IPS-18c (cell line): ENCODE measurements around the gene AMPD2.

ENCODE experiments used
- H3K4me3 ChIP-seq: 2 replicates; pipeline ENCODE4 v1.7.0; 2013; ENCODE audit warnings: low read depth, mild to moderate bottlenecking, low read length, moderate library complexity; ENCODE audit not compliant: insufficient read depth
- H3K9me3 ChIP-seq: one replicate; pipeline ENCODE4 v1.6.1; 2013; ENCODE audit warnings: mild to moderate bottlenecking, low read length, moderate library complexity; ENCODE audit not compliant: control insufficient read depth, insufficient read depth

AMPD2 gene

DNA sequence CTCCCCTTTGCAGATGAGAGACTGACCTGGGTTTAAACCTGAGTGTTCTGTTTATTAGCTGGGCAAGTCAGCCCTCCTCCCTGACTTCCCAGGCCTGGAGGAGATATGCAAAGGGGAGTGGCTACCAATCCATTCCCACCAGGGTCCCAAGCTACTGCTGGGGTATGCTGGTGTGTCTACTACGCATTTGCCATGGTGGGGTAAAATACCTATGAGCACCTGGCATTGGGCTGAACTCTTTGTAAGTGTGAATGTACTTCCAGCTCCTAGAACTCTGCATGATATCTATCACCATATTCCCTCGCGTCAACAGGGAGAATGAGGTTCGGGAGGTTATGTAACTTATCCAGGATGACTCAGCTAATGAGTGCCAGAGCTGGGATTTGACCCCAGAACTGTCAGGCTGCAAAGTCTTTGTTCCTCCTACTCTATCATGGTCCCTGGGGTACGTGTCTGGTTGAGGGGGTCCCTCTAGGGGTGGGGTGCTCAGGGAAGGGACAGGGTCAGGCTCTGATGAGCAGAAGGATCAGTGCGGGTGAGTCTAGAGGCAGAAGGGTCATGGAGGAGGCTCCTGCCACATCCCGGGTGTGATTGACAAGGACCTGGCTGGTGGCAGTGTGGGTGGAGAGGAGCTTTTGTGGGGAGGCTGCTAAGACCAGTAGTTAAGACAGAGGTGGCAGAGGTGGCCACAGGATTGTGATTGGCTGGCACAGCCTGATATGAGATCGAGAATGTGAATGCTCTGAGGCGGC, 16.7 kb downstream of the AMPD2 start:
- Histone ChIP-seq H3K9me3 (no peaks in the 10 kb centered on the region), H3K4me3 (no peak overlapping the region)

DNA sequence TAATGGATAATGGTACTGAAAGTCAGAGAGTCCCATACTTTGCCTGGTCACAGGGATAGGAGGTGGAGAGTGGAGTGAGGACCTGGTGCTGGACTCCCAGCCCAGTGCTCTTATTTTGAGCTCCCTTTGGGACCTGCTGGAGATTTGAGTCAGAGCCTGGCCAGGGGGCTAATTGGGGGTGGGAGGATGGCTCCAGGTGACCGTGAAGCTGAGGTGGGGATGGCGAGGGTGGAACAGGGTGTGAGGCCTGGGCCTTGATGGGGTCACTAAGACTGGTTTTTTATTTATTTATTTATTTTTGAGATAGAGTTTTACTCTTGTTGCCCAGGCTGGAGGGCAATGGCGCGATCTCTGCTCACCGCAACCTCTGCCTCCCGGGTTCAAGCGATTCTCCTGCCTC, 17.8 kb downstream of the AMPD2 start:
- Histone ChIP-seq H3K9me3 (no peaks in the 10 kb centered on the region), H3K4me3 (no peak overlapping the region)

DNA sequence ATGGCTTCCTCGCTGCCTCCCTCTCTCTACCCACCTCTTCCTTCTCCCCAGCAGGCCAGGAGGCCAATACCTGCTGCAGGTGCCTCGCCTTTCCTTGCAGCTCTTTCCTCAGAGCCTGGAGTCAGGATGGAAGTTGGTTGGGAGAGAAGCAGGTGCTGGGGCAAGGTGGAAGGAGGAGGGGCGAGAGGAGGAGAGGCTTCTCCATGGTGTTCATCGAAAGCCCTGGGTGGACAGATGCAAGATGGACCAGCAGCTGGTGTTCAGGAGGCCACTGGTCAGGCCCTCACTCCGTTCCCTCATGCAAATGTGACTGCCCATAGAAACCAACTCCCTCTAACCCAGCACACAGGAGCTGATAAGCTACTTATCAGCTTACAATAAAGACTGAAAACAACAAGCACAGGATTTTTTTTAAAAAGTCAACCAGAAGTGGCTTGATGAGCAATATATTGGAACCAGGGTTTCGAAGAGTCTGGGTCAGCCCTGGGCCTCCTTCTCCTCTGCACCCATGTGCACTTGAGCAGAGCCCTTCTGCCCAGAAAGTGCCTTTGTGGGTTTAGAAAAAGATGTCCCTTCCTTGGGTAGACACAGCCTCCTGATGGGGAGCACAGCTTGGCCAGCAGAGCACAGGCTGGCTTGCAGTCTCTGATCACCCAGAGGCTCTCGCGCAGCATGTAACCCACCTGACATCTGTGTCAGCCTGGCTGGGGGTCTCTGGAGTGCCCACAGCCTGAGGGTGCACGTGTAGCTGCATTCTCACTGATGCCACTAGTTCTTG, 19.6 kb downstream of the AMPD2 start:
- Histone ChIP-seq H3K9me3 (no peaks in the 10 kb centered on the region), H3K4me3 (no peak overlapping the region)

GRCh38 chr1:109639841-109640184, 20.2 kb downstream of the AMPD2 start:
- no peak overlapping the region for H3K4me3 ChIP-seq

GRCh38 chr1:109640285-109640865, 20.7 kb downstream of the AMPD2 start:
- H3K9me3 ChIP-seq = no peaks in the 10 kb centered on the region
- H3K4me3 ChIP-seq = no peak overlapping the region

More at GRCh38 chr1:109639841-109640184, 20.2 kb downstream of the AMPD2 start:
- no peaks in the 10 kb centered on the region for H3K9me3 ChIP-seq

DNA sequence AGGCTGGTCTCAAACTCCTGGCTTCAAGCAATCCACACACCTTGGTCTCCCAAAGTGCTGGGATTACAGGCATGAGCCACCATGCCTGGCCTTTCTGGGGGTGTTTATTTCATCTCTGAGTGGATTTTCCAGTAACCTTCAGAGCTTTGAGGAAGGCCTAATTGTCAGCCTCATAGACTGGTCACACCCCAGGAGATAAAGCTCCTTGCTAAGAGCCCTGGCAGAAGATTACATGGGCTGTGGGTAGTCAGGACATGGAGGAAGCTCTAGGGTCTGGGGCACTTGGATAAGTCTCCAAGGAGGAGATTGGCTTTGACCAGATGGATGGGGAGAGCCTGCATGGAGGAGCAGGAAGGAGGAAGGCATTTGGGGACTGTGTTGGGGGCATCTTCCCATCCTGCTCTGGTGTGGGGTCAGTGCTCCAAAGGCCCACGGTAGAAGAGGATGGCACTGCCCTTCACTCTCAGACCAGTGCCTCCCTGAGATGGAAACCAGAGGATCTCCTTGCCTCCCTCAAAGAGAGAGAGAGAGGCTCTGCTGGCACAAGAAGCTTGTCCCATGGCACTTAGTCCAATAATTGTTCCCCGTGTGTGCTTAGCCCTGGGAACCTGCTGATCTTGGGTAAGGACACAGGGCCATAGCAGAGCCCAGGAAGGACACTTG, 21.6 kb downstream of the AMPD2 start:
- Histone ChIP-seq H3K9me3 (no peaks in the 10 kb centered on the region), H3K4me3 (no peak overlapping the region)

DNA sequence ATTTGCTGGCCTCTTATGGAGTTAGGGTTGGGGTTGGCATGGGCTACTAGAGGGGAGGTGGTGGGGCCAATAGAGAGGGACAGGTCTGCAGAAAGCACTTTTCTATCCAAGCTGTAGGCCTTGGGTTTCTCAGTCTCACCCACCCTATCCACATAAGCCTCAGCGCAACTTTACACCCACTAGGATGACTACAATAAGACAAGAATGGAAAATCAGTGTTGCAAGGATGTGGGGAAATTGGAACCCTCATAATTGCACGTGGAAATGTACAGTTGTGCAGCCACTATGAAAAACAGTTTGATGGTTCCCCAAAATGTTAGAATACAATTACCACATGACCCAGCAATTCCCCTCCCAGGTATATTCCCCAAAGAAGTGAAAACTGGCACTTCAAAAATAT, 22.2 kb downstream of the AMPD2 start:
- Histone ChIP-seq H3K4me3 (no peak overlapping the region), H3K9me3 (no peaks in the 10 kb centered on the region)

DNA sequence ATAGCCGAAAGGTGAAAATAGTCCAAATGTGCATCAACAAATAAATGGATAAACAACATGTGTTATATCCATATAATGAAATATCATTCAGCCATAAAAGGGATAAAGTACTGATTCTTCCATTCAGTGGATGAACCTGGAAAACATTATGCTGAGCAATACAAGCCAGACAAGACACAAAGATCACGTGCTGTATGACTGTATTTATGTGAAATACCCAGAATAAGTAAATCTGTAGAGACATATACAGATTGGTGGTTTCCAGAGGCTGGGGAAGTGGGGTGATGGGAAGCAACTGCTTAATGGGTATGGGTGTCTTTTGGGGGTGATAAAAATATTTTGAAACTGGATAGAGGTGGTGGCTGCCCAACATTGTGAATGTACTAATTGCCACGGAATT, 23.0 kb downstream of the AMPD2 start:
- Histone ChIP-seq H3K4me3 (no peak overlapping the region), H3K9me3 (no peaks in the 10 kb centered on the region)

- H3K4me3 ChIP-seq = no peak overlapping the region
- H3K9me3 ChIP-seq = no peaks in the 10 kb centered on the region
These were observed 24.0 kb downstream of the AMPD2 start for GRCh38 chr1:109643385-109644230.

- Histone ChIP-seq H3K4me3 (no peak overlapping the region), H3K9me3 (no peaks in the 10 kb centered on the region)
These were observed 25.0 kb downstream of the AMPD2 start for GRCh38 chr1:109644670-109645069.

- H3K4me3 ChIP-seq = no peak overlapping the region
- H3K9me3 ChIP-seq = no peaks in the 10 kb centered on the region
These were observed 29.9 kb downstream of the AMPD2 start for GRCh38 chr1:109649491-109649914.

- H3K4me3 ChIP-seq = no peak overlapping the region
- no peaks in the 10 kb centered on the region for H3K9me3 ChIP-seq
These were observed 31.0 kb downstream of the AMPD2 start for GRCh38 chr1:109650609-109651008.

DNA sequence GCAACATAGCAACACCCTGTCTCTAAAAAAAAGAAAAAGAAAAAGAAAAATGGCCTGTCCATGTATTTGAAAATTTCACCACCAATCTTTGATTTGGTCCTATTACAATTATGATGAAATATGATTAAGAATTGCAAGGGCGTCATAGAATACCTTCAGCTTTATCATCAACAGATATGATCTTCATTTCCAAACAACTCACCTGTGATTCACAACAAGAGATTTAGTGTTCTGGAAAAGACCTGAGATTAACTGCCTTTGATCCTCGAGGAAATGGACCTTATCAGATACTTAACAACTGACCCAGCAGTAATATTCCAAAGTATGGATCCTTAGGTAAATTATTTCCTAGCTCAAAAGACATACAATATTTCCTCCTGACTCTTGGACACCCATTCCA, 32.8 kb downstream of the AMPD2 start:
- Histone ChIP-seq H3K9me3 (no peaks in the 10 kb centered on the region), H3K4me3 (no peak overlapping the region)

GRCh38 chr1:109653306-109653705, 33.7 kb downstream of the AMPD2 start:
- Histone ChIP-seq H3K4me3 (no peak overlapping the region), H3K9me3 (no peaks in the 10 kb centered on the region)

DNA sequence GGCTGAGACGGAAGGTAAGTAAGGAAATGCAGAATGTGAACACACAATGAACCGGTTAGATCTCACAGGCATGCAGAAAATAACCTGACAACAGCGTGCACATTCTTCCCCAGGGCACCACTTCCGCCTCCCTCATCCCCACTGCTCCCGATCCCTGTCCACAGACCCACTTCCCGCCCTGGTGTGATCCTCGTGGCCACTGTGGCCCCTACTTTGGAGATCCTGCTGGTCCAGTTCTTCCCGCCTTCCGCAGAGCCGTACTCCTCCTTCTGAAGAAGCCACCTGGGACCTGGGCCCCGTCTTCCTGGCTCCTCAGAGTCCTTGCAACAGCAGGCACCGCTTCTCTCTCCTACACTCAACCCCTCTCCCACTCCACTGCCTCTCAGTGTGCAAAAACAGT, 34.9 kb downstream of the AMPD2 start:
- no peak overlapping the region for H3K4me3 ChIP-seq
- H3K9me3 ChIP-seq = no peaks in the 10 kb centered on the region

GRCh38 chr1:109655615-109656519, 36.2 kb downstream of the AMPD2 start, which contains the start of gene GSTM4:
TSS of gene GSTM4 (plus strand) at chr1:109656099. CDS start at chr1:109656390, 291 bp downstream.
- Histone ChIP-seq H3K4me3 (peak within 1 kb of the TSS; percentile 91), H3K9me3 (no peaks in the 10 kb centered on the region)
